PC-3 (cell line): ENCODE measurements around the gene GFRA1.

ENCODE experiments used
- EZH2phosphoT487 ChIP-seq: fragments of 300-600 bp; sonication (generic); IDR thresholded peaks from 2 replicates; pipeline ENCODE4 v1.6.1; 2018; ENCODE audit warnings: mild to moderate bottlenecking, antibody characterized with exemption, low read length, borderline replicate concordance
- TF ChIP-seq, protein P1 (sequence below): fragments of 300-600 bp; sonication (generic); conservative IDR thresholded peaks from 2 replicates; pipeline ENCODE4 v1.5.1; 2017; ENCODE audit warnings: antibody characterized with exemption, low read depth, mild to moderate bottlenecking, low read length

DNA sequence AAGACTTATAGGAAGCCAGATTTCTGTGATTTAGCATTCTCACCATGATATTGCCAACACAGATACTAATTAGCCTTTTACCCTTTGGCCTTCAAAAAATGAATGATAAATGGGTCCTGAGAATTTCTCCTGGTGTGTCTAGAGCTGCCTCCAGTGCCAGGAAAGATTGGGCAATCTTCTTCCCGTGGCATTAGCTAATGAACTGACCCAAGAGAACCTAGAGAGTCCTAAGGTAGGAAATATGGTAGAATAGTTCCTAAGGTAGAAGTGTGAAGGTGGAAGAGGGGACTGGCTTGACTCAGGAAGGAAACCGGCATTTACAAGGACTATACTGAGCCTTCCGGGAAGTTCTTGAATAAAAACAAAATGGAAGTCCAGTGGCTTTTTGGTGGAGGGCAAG, 133.1 kb downstream of the GFRA1 start:
- TF ChIP-seq, protein P1, sequence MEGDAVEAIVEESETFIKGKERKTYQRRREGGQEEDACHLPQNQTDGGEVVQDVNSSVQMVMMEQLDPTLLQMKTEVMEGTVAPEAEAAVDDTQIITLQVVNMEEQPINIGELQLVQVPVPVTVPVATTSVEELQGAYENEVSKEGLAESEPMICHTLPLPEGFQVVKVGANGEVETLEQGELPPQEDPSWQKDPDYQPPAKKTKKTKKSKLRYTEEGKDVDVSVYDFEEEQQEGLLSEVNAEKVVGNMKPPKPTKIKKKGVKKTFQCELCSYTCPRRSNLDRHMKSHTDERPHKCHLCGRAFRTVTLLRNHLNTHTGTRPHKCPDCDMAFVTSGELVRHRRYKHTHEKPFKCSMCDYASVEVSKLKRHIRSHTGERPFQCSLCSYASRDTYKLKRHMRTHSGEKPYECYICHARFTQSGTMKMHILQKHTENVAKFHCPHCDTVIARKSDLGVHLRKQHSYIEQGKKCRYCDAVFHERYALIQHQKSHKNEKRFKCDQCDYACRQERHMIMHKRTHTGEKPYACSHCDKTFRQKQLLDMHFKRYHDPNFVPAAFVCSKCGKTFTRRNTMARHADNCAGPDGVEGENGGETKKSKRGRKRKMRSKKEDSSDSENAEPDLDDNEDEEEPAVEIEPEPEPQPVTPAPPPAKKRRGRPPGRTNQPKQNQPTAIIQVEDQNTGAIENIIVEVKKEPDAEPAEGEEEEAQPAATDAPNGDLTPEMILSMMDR, result no peak
- no peak for TF ChIP-seq EZH2phosphoT487
